ENCODE results near the gene FAF1. TPM values are rescaled to one million over a fixed set of nuclear protein-coding genes. Genes with fewer than 3 reads are reported as not detected.
"Not testable (repeated sequence)": the region's sequence is repeated elsewhere in the genome, so short reads cannot be mapped to it uniquely, and the experiment has no call there.

Gene FAF1
- total RNA-seq, 2 donors from 2014 or later = 60.3 to 66.7 TPM

- H3K36me3 ChIP-seq = no peaks in the 10 kb centered on the region
- intact Hi-C loops (cut with DNase I) = no loop called here
- DNase-seq = no peak
- H3K4me3 ChIP-seq = no peak overlapping the region
- H3K27me3 ChIP-seq = no peaks in the 10 kb centered on the region
- H3K9me3 ChIP-seq = no peaks in the 10 kb centered on the region
- no peaks in the 10 kb centered on the region for H3K4me1 ChIP-seq
- no peak overlapping the region for H3K27ac ChIP-seq
- no peak overlapping the region for H3K9ac ChIP-seq (ENCODE audit: low read depth in 2 of 2, low read length in 2 of 2)
- TF ChIP-seq CTCF (IDR thresholded peaks at IDR 0.05) = no peak
Measured at GRCh38 chr1:50766688-50767087, 193.4 kb downstream of the FAF1 start.

- H3K4me3 ChIP-seq; DNase-seq; H3K9me3 ChIP-seq; H3K36me3 ChIP-seq; H3K9ac ChIP-seq (ENCODE audit: low read depth in 2 of 2, low read length in 2 of 2); intact Hi-C loops (cut with DNase I); H3K4me1 ChIP-seq; H3K27me3 ChIP-seq; H3K27ac ChIP-seq: not testable (repeated sequence)
Measured at GRCh38 chr1:50756543-50756942, 203.5 kb downstream of the FAF1 start.

- H3K27me3 ChIP-seq; H3K36me3 ChIP-seq; intact Hi-C loops (cut with DNase I); DNase-seq; H3K9me3 ChIP-seq; H3K4me3 ChIP-seq; H3K27ac ChIP-seq; H3K9ac ChIP-seq (ENCODE audit: low read depth in 2 of 2, low read length in 2 of 2); H3K4me1 ChIP-seq: not testable (repeated sequence)
Measured at GRCh38 chr1:50754764-50755163, 205.3 kb downstream of the FAF1 start.

GRCh38 chr1:50750021-50750619 lies 209.9 kb downstream of the FAF1 start:
- H3K9ac ChIP-seq (ENCODE audit: low read depth in 2 of 2, low read length in 2 of 2) = no peak overlapping the region
- H3K4me1 ChIP-seq = no peaks in the 10 kb centered on the region
- no peaks in the 10 kb centered on the region for H3K36me3 ChIP-seq
- no peaks in the 10 kb centered on the region for H3K9me3 ChIP-seq
- no peaks in the 10 kb centered on the region for H3K27me3 ChIP-seq
- H3K4me3 ChIP-seq = no peak overlapping the region
- TF ChIP-seq CTCF (IDR thresholded peaks at IDR 0.05) = no peak
- no peak overlapping the region for H3K27ac ChIP-seq
- no peak for DNase-seq
- intact Hi-C loops (cut with DNase I) = no loop called here

- DNase-seq = no peak
- H3K4me1 ChIP-seq = no peaks in the 10 kb centered on the region
- no peaks in the 10 kb centered on the region for H3K36me3 ChIP-seq
- no peak overlapping the region for H3K4me3 ChIP-seq
- H3K27ac ChIP-seq = no peak overlapping the region
- H3K9me3 ChIP-seq = no peaks in the 10 kb centered on the region
- TF ChIP-seq CTCF (IDR thresholded peaks at IDR 0.05) = no peak
- H3K27me3 ChIP-seq = no peaks in the 10 kb centered on the region
- no peak overlapping the region for H3K9ac ChIP-seq (ENCODE audit: low read depth in 2 of 2, low read length in 2 of 2)
- intact Hi-C loops (cut with DNase I) = no loop called here
Measured at GRCh38 chr1:50747394-50747793, 212.7 kb downstream of the FAF1 start.

DNA sequence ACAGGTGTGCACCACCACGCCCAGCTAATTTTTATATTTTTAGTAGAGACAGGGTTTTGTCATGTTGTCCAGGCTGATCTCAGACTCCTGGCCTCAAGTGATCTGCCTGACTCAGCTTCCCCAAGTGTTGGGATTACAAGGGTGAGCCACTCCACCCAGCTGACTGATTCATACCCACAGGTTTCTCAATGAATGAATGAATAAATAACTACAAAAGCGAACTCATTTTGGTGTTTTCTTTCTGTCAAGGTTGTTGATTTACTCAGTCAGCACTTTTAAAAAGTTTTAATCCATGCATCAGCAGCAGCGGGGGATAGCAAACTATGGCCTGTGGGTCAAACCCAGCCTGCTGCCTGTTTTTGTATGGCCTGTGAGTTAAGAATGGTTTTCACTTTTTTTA lies 217.5 kb downstream of the FAF1 start:
- Histone ChIP-seq H3K4me3 (no peak overlapping the region), H3K27ac (no peak overlapping the region), H3K36me3 (no peaks in the 10 kb centered on the region), H3K9ac (ENCODE audit: low read depth in 2 of 2, low read length in 2 of 2) (no peak overlapping the region), H3K4me1 (no peaks in the 10 kb centered on the region), H3K9me3 (no peaks in the 10 kb centered on the region), H3K27me3 (no peaks in the 10 kb centered on the region)
- intact Hi-C loops (cut with DNase I) = no loop called here
- DNase-seq = no peak
- TF ChIP-seq CTCF (IDR thresholded peaks at IDR 0.05) = no peak
